ENCODE results near the gene RBM7.

RBM7 gene

GRCh38 chr11:114440971-114441763 lies 40.7 kb downstream of the RBM7 start:
- in situ Hi-C loops (cut with HindIII; ENCODE audit: low pct_unique_long_range_greater_than_20kb, low sequenced_read_pairs) = no loop called here
- TF ChIP-seq JUND (IDR thresholded peaks at IDR 0.05; ENCODE audit: low read depth) = no peak
- peak in 1 of 2 experiments; percentile 54 for DNase-seq (ENCODE audit: low read depth in 1 of 2, low spot score in 1 of 2)

DNA sequence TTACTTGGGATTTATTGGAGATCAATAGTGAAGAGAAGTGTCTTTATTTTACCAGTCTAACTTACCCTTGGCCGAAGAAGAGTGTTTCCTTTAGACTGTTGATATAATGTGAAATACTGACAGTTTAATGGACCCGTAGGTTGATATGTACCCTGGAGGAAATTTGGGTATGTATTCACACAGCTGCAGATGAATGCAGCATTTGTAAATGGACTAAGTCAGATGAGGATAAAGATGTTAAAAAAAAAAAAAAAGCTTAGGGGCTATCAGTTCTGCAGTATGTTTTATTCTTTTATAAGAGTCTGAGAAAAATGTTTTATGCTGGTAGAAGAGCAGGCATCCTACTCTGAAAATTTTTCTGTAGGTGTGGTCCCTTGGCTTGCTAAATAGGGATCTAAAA lies 41.5 kb downstream of the RBM7 start:
- no peak for TF ChIP-seq JUND (IDR thresholded peaks at IDR 0.05; ENCODE audit: low read depth)
- in situ Hi-C loops (cut with HindIII; ENCODE audit: low pct_unique_long_range_greater_than_20kb, low sequenced_read_pairs) = no loop called here
- DNase-seq (ENCODE audit: low read depth in 1 of 2, low spot score in 1 of 2) = no peak

DNA sequence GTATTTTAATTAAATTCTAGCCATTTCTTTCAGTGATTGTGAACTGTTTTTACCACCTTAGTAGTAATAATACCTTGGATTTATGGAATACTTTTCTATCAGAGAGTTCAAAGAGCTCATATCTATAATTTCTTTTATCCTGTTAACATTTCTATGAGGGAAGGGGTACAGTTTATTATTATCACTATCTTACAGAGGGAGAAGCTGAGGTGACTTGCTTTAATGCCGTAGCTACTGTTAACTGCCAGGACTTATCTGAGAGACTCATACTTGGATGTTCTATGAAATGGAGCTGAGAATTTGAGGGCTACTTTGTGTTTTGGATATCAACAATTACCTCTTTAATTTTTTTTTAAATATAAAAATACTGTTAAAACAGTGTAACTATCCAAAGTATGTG lies 42.1 kb downstream of the RBM7 start:
- DNase-seq (ENCODE audit: low read depth in 1 of 2, low spot score in 1 of 2) = no peak
- TF ChIP-seq JUND (IDR thresholded peaks at IDR 0.05; ENCODE audit: low read depth) = no peak
- in situ Hi-C loops (cut with HindIII; ENCODE audit: low pct_unique_long_range_greater_than_20kb, low sequenced_read_pairs) = no loop called here

DNA sequence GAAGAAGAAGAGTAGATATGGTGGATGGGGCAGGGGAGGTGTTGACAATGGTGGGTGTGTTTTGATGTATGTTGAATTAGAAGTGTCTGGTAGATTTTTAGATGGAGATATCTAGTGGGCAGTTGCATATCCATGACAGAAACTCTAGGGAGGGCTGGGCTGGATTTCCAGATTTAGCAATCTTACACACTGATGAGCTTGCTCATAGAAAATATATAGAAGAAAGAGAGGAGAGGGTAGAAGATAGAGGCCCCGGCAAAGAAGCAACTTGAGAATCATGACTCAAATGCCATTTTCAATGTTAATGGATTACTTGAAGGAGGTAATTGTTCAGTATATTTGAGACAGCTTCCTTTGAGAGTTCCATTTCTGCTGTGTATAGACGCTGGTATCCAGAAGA lies 47.0 kb downstream of the RBM7 start:
- no peak for DNase-seq (ENCODE audit: low read depth in 1 of 2, low spot score in 1 of 2)
- in situ Hi-C loops (cut with HindIII; ENCODE audit: low pct_unique_long_range_greater_than_20kb, low sequenced_read_pairs) = no loop called here
- TF ChIP-seq JUND (IDR thresholded peaks at IDR 0.05; ENCODE audit: low read depth) = no peak

- in situ Hi-C loops (cut with HindIII; ENCODE audit: low pct_unique_long_range_greater_than_20kb, low sequenced_read_pairs) = no loop called here
- no peak for TF ChIP-seq JUND (IDR thresholded peaks at IDR 0.05; ENCODE audit: low read depth)
- no peak for DNase-seq (ENCODE audit: low read depth in 1 of 2, low spot score in 1 of 2)
Measured at GRCh38 chr11:114447892-114448291, 47.4 kb downstream of the RBM7 start.

DNA sequence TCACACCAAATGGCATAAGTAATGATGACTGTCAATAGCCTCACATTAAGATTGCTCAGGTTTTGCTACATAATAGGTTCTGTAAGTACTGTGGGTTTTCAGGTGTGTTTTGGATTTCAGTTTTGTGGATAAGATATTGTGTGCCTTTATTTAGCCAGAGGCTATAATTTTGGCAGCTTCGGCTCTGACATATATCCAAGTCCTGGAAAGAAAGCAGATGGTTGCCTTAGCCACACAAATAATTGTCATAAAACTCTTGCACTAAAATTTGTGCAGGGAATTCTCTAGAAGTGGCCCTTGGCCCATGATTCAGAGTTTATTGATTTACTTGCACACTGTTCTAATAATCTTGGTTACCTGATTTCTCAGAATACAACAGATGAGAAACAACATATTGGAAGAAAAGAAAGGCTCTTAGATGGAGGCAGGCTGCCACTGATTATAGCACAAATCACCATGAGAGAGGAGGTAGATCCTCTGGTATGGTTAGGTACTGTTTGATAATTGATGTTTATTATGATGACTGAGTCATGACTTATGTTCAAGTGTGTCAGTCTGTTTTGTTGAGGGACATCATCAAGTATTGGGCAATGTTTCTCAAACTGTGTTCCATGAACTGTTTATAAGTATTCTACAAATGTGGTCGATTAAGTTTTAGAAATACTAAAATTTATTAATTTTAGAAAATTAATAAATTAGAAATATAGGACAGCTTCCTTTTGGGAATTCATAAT lies 48.5 kb downstream of the RBM7 start:
- in situ Hi-C loops (cut with HindIII; ENCODE audit: low pct_unique_long_range_greater_than_20kb, low sequenced_read_pairs) = no loop called here
- no peak for TF ChIP-seq JUND (IDR thresholded peaks at IDR 0.05; ENCODE audit: low read depth)
- DNase-seq (ENCODE audit: low read depth in 1 of 2, low spot score in 1 of 2) = no peak

GRCh38 chr11:114449845-114450244 lies 49.4 kb downstream of the RBM7 start:
- DNase-seq (ENCODE audit: low read depth in 1 of 2, low spot score in 1 of 2) = no peak
- in situ Hi-C loops (cut with HindIII; ENCODE audit: low pct_unique_long_range_greater_than_20kb, low sequenced_read_pairs) = no loop called here
- no peak for TF ChIP-seq JUND (IDR thresholded peaks at IDR 0.05; ENCODE audit: low read depth)

DNA sequence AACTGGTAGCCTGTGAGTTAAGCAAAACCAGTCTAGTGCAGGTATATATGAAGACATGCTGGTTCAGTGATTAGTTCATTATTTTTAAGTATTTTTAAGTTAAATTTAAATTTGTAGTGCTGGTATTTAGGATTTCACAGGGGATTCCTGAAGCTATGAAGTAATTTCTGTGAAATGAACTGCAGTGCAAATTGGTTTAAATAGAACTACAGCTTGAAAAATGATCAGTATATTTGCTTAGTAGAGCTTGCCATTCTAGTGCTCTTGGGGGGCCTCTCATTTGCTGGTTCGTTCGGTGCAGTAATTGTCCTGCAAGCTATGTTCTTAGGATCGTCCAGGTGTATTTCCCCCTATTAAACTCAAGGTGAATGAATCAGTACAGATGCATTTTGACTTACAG lies 51.9 kb downstream of the RBM7 start:
- TF ChIP-seq JUND (IDR thresholded peaks at IDR 0.05; ENCODE audit: low read depth) = no peak
- in situ Hi-C loops (cut with HindIII; ENCODE audit: low pct_unique_long_range_greater_than_20kb, low sequenced_read_pairs) = no loop called here
- DNase-seq (ENCODE audit: low read depth in 1 of 2, low spot score in 1 of 2) = no peak

Data from T47D (cell line).